Motor neuron (in vitro differentiated cells): Measurements from ENCODE around the gene HNRNPLL. TPM values are rescaled to one million over a fixed set of nuclear protein-coding genes. Genes with fewer than 3 reads are reported as not detected.
A peak's percentile ranks its signal among the peaks of the same experiment; 100 is the strongest.

Experiments
- ATAC-seq, 8 experiments: fragments of 200-7000 bp; cut with Tn5 transposase; replicated peaks in 6 of 8; 2 replicates each; pipeline ENCODE4 v1.8.0; 2021; ENCODE audit warnings: mild to moderate bottlenecking in 8 of 8, moderate library complexity in 8 of 8
- H3K27ac ChIP-seq, 2 donors: fragments of 250-450 bp; sonication (Bioruptor Pico); 2 replicates each; pipeline ENCODE4 v1.9.0; 2021; ENCODE audit warnings: antibody characterized with exemption in 2 of 2, mild to moderate bottlenecking in 2 of 2, moderate library complexity in 1 of 2
- H3K4me1 ChIP-seq, 2 donors: fragments of 250-450 bp; sonication (Bioruptor Pico); replicated peaks in 1 of 2; 2 replicates each; pipeline ENCODE4 v1.6.1; 2021; ENCODE audit warnings: antibody characterized with exemption in 2 of 2, mild to moderate bottlenecking in 2 of 2, moderate library complexity in 1 of 2
- H3K4me3 ChIP-seq, 5 donors: fragments of 250-450 bp; sonication (Bioruptor Pico); 2 replicates each; pipeline ENCODE4 v1.9.0; 2021; ENCODE audit warnings: antibody characterized with exemption in 5 of 5, mild to moderate bottlenecking in 5 of 5, moderate library complexity in 4 of 5
- whole genome bisulfite sequencing, 10 experiments: fragments of 450-650 bp; shearing (Covaris generic); methylation state at CpG; one replicate each; pipeline ENCODE4 v1.0.0; 2022; 5-methylcytosine and 5-hydroxymethylcytosine counted together
- in situ Hi-C, 9 experiments: fragments of 400-800 bp; cut with MboI; loops; one replicate each; pipeline ENCODE4 v1.15.0; 2021; ENCODE audit warnings: low sequenced_read_pairs in 9 of 9, low pct_unique_long_range_greater_than_20kb in 2 of 9; ENCODE audit not compliant: unreplicated experiment in 9 of 9
- total RNA-seq, 8 experiments: library from RNA; unstranded; fragments of 300-600 nt; gene quantifications; 2 replicates each; pipeline versions ENCODE4 v1.2.3 to v1.2.4, GENCODE V29; 2022

HNRNPLL gene
- total RNA-seq, 8 experiments from 2014 or later: 28.2 to 71.5 (median 46.2) TPM

DNA sequence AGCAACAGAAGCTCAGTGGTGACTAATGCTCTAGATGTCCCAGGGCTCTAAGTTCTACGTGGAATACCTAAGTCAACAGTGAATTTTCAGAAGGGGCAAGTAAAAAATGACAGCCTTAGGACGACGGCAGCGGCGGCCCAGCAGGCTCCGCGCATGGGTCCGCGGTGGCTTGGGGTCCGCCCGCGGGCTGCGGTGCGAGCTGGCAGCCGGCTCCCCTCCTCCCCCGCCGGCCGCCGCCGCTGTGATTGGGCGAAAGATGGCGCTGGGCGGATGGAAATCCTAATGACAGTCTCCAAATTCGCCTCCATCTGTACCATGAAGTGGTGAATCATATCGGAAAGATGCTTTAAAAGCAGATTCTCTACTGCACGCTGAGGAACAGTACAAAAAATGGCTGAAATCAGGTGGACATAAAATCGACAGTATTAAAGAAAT is 74.7 kb downstream of the HNRNPLL start:
- 0 to 15% (median 4%) methylated on average over 1 to 13 of the region's 27 CpGs; no CpG with 5 or more reads in 1 of the 10 experiments for WGBS, 10 experiments
- Histone ChIP-seq H3K27ac (no peak overlapping the region), H3K4me3 (peak overlapping the region; percentile 17 to 35 (median 33)), H3K4me1 (no peaks in the 10 kb centered on the region)
- peak; percentile 90 to 98 (median 97) for ATAC-seq
- in situ Hi-C loops: no loop called here

- no peak for ATAC-seq
- in situ Hi-C loops: no loop called here
- no peak overlapping the region for H3K27ac ChIP-seq
- 24 to 92% (median 79%) methylated on average over 3 to 5 of the region's 5 CpGs for WGBS, 10 experiments
- H3K4me1 ChIP-seq: no peaks in the 10 kb centered on the region
- peak overlapping the region; percentile 17 to 35 (median 33) for H3K4me3 ChIP-seq
Measured at GRCh38 chr2:38527338-38528007, 75.3 kb downstream of the HNRNPLL start.

DNA sequence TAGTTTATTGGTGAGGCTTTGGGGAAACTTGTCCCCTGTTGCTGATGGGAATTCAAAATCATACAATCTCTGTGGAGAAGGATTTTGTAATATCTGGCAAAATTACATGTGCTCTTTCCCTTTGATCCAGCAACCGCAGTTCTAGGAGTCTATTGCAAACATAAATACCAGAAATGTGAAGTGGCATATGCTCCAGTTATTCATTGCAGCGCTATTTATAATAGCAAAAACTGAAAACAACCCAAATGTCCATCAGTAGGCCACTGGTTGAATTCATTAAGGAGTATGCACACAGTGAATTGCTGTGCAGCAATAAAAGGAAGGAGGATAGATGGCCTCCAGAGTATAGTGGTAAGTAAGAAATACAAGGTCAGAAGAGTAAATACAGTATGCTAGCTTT is 76.5 kb downstream of the HNRNPLL start:
- WGBS, 10 experiments: 50 to 100% (median 100%) methylated on average over 1 to 2 of the region's 2 CpGs; no CpG with 5 or more reads in 1 of the 10 experiments
- ATAC-seq: no peak
- in situ Hi-C loops: no loop called here

DNA sequence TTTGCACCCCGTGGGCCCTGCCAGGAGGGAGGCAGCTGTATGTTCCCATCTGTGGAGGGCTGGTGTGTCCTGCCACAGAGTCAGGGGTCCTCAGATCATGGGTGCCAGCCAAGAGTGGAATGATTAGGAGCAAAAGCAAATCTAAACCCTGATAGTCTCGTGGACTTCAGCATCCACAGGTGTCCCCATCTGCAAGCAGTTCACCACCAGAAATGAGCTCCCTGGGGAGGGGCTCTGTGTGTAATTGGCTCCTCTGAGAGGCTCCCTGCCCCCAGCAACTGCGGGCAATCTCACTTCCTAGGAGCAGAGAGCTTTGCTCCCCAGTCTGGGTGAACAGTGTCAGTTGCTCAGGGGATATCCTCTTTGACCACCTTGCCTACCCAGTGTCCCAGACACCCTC is 78.1 kb downstream of the HNRNPLL start:
- Histone ChIP-seq H3K4me1 (no peaks in the 10 kb centered on the region), H3K4me3 (no peak overlapping the region), H3K27ac (no peak overlapping the region)
- in situ Hi-C loops: loop anchor here in 2 of 9 experiments (25.0 kb wide), 1 partner anchor 212 kb away; no protein-coding TSS in a partner anchor
- WGBS, 10 experiments: 20 to 100% (median 30%) methylated on average over 1 to 2 of the region's 3 CpGs; no CpG with 5 or more reads in 7 of the 10 experiments
- ATAC-seq: no peak

More for the DNA sequence above, 76.5 kb downstream of the HNRNPLL start:
- no peak overlapping the region for H3K27ac ChIP-seq
- H3K4me1 ChIP-seq: no peaks in the 10 kb centered on the region
- H3K4me3 ChIP-seq: no peak overlapping the region

DNA sequence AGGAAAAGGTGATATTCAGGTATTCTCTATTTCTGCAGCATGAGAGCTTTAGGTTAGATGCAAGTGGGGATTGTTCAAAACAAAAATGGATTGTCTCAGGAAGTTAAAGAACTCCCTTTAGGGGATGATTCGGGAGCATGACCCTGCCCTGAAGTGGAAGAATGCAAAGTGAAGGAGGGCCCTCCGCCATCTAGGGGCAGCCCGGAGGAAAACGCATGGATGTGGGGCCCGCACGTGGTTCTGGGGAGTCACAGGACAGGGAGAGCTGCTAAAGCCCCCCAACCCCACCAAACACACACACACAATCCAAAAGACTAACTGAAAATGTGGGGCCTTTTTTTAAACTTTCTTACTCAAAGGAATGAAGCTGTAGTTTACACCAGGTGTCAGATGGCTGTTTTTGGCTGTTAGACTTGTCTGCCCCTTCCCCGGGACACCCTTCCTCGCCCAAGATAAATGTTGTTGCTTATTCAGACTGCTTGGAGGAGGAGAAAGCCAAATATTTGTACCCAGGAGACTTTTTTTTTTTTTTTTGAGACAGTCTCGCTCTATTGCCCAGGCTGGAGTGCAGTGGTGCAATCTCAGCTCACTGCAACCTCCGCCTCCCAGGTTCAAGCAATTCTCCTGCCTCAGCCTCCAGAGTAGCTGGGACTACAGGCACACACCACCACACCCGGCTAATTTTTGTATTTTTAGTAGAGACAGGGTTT is 78.8 kb downstream of the HNRNPLL start:
- WGBS, 10 experiments: 20 to 80% (median 51%) methylated on average over 1 to 8 of the region's 11 CpGs; no CpG with 5 or more reads in 2 of the 10 experiments
- Histone ChIP-seq H3K4me1 (no peaks in the 10 kb centered on the region), H3K4me3 (no peak overlapping the region), H3K27ac (no peak overlapping the region)
- ATAC-seq: peak in 1 of 8 experiments; percentile 43
- in situ Hi-C loops: loop anchor here in 2 of 9 experiments (25.0 kb wide), 1 partner anchor 212 kb away; no protein-coding TSS in a partner anchor

GRCh38 chr2:38522754-38523349 is 79.9 kb downstream of the HNRNPLL start:
- no peak overlapping the region for H3K4me3 ChIP-seq
- 59 to 87% (median 72%) methylated on average over 2 to 10 of the region's 10 CpGs; no CpG with 5 or more reads in 3 of the 10 experiments for WGBS, 10 experiments
- ATAC-seq: no peak
- no peaks in the 10 kb centered on the region for H3K4me1 ChIP-seq
- in situ Hi-C loops: loop anchor here in 2 of 9 experiments (25.0 kb wide), 1 partner anchor 211 kb away; no protein-coding TSS in a partner anchor
- H3K27ac ChIP-seq: no peak overlapping the region

DNA sequence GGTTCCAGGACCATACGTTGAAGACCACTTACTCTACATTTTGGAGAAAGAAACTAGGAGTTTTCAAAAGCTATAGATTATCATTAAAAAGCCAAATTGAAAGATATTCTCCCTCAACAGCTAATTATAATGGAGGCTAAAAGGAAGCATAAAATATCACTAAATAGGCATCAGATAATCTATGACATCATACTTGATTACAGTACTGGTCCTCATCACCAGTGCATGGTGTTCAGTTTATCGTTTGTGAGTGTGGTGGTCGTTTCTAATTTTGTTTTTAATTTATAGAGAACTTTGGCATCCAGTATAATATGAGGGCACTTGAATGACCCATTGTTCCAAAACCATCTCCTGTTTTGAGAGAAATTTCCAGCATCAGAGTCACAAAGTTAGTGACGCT is 80.9 kb downstream of the HNRNPLL start:
- Histone ChIP-seq H3K4me1 (no peaks in the 10 kb centered on the region), H3K27ac (no peak overlapping the region), H3K4me3 (no peak overlapping the region)
- no peak for ATAC-seq
- WGBS, 10 experiments: 52 to 100% (median 92%) methylated on average over 1 to 4 of the region's 4 CpGs; no CpG with 5 or more reads in 1 of the 10 experiments
- in situ Hi-C loops: loop anchor here in 2 of 9 experiments (25.0 kb wide), 1 partner anchor 210 kb away; no protein-coding TSS in a partner anchor

- Histone ChIP-seq H3K27ac (no peak overlapping the region), H3K4me3 (no peak overlapping the region), H3K4me1 (no peaks in the 10 kb centered on the region)
- WGBS, 10 experiments: 58 to 92% (median 79%) methylated on average over 1 to 6 of the region's 6 CpGs; no CpG with 5 or more reads in 2 of the 10 experiments
- ATAC-seq: no peak
- in situ Hi-C loops: loop anchor here in 2 of 9 experiments (25.0 kb wide), 1 partner anchor 205 kb away; no protein-coding TSS in a partner anchor
Measured at GRCh38 chr2:38517284-38517683, 85.4 kb downstream of the HNRNPLL start.

- no peak overlapping the region for H3K27ac ChIP-seq
- 0 to 83% (median 61%) methylated on average over 1 to 6 of the region's 6 CpGs; no CpG with 5 or more reads in 6 of the 10 experiments for whole genome bisulfite sequencing, 10 experiments
- in situ Hi-C loops: loop anchor here in 2 of 9 experiments (25.0 kb wide), 1 partner anchor 204 kb away; no protein-coding TSS in a partner anchor
- no peak for ATAC-seq
- H3K4me3 ChIP-seq: no peak overlapping the region
- no peaks in the 10 kb centered on the region for H3K4me1 ChIP-seq
Measured at GRCh38 chr2:38516526-38516925, 86.2 kb downstream of the HNRNPLL start.

GRCh38 chr2:38516122-38516521 is 86.6 kb downstream of the HNRNPLL start:
- in situ Hi-C loops: loop anchor here in 2 of 9 experiments (25.0 kb wide), 1 partner anchor 204 kb away; no protein-coding TSS in a partner anchor
- H3K4me1 ChIP-seq: no peaks in the 10 kb centered on the region
- ATAC-seq: no peak
- H3K27ac ChIP-seq: no peak overlapping the region
- 54 to 97% (median 89%) methylated on average over 2 to 3 of the region's 3 CpGs; no CpG with 5 or more reads in 1 of the 10 experiments for WGBS, 10 experiments
- H3K4me3 ChIP-seq: no peak overlapping the region

DNA sequence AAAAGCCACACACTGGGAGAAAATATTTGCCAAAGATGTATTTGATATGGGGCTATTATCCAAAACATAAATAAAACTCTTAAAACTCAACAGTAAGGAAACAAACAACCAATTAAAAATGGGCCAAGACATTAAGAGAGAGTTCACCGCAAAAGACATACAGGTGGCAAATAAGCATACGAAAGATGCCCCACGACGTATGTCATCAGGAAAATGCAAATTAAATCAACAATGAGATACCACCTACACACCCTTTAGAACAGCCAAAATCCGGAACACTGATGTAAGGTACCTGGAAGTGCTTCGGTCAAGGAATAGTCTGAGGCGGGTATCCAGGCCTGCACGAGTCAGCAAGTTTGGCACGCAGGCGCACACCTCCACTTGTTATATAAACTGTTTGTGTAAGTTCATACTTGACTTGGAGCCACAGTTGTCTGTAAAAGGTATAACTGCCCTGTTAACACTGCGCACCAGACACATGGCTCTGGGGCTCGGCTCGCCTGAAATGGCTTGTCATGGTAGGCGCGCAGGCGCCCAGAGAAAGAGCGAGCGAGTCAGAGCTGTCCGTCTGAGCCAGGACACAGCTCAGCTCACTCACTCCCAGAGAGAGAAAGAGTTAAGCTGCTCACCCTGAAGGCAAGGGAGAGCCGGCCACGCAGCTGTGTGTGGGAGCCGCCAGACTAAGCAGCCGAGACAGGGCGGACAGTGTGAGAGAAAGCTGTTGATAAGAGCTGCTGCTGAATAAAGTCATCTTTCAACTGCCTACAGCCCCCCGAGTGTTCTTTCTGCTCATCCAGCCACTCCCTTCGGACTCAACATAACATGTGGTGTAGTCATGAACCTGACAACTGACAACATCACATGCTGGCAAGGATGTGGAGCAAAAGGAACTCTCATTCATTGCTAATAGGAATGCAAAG is 87.3 kb downstream of the HNRNPLL start:
- in situ Hi-C loops: loop anchor here in 2 of 9 experiments (25.0 kb wide), 1 partner anchor 203 kb away; no protein-coding TSS in a partner anchor
- no peaks in the 10 kb centered on the region for H3K4me1 ChIP-seq
- H3K4me3 ChIP-seq: no peak overlapping the region
- 52 to 93% (median 81%) methylated on average over 1 to 14 of the region's 26 CpGs for WGBS, 10 experiments
- no peak overlapping the region for H3K27ac ChIP-seq
- ATAC-seq: peak in 4 of 8 experiments; percentile 22 to 96 (median 74)
